Measurements from ENCODE around the gene RPL18A.

DNA sequence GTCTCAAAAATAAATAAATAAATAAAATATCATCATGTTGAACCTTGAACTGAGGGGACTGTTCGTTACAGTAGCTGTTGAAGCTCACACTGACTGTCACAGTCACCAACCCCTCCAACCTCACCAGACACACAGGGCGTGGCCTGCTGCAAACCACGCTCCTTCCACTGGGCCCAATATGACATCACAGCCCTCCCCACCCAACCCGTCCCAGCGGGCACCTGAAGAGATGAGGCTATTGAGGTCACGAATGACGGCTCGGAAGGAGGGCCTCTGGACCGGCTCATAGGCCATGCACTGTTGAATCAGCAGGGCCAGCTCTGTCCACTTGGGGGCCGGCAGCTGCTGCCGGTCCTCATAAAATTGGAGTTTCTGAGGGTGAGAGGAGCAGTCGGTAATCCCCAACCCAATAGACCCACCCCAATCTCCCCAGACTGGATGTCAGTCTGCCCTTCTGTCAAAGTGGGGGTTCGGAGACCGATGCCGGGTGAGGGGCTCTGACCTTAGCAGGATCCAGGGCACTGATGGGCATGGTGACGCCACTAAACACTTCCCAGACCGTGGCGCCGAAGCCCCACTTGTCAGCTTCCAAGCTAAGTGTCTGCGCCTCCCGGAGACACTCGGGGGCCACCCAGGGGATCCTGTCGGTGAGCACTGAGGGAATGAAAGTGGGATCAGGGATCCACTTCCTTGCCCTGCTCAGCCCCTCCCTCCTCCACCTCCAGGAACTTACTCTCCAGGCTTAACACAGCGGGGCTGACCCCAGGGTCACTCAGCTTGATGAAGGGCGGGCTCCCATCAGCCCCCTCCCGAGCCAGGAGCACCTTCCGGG lies 25.1 kb upstream of the RPL18A start:
- TF ChIP-seq CTCF (IDR thresholded peaks at IDR 0.05) = no peak
- TF ChIP-seq POLR2A (IDR thresholded peaks at IDR 0.05) = no peak
- TF ChIP-seq POLR2AphosphoS5 (IDR thresholded peaks at IDR 0.05) = no peak

Measured in upper lobe of left lung (tissue), 4 donors.